ENCODE data around the gene GPATCH2. TPM values are rescaled to one million over a fixed set of nuclear protein-coding genes. Genes with fewer than 3 reads are reported as not detected.

Gene GPATCH2
- total RNA-seq, 2 experiments from 2014 or later: 6.0 to 6.6 TPM

GRCh38 chr1:217379336-217379735 is 251.6 kb downstream of the GPATCH2 start:
- no peak overlapping the region for H3K4me3 Mint-ChIP-seq

More at GRCh38 chr1:217379336-217379735, 251.6 kb downstream of the GPATCH2 start:
- no peaks in the 10 kb centered on the region for H3K4me1 Mint-ChIP-seq (ENCODE audit: low read depth)
- ATAC-seq (no peak), DNase-seq (no peak)
- TF ChIP-seq, protein P1, sequence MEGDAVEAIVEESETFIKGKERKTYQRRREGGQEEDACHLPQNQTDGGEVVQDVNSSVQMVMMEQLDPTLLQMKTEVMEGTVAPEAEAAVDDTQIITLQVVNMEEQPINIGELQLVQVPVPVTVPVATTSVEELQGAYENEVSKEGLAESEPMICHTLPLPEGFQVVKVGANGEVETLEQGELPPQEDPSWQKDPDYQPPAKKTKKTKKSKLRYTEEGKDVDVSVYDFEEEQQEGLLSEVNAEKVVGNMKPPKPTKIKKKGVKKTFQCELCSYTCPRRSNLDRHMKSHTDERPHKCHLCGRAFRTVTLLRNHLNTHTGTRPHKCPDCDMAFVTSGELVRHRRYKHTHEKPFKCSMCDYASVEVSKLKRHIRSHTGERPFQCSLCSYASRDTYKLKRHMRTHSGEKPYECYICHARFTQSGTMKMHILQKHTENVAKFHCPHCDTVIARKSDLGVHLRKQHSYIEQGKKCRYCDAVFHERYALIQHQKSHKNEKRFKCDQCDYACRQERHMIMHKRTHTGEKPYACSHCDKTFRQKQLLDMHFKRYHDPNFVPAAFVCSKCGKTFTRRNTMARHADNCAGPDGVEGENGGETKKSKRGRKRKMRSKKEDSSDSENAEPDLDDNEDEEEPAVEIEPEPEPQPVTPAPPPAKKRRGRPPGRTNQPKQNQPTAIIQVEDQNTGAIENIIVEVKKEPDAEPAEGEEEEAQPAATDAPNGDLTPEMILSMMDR (IDR thresholded peaks at IDR 0.05): no peak
- H3K27ac Mint-ChIP-seq: no peak overlapping the region
- CTCF ChIA-PET: no interaction called here
- POLR2A ChIA-PET: no interaction called here
- no peaks in the 10 kb centered on the region for H3K27me3 Mint-ChIP-seq
- peaks cover 2% of the 10 kb centered on the region for H3K9me3 Mint-ChIP-seq
- H3K36me3 Mint-ChIP-seq (ENCODE audit: low read depth): no peaks in the 10 kb centered on the region
- intact Hi-C loops (cut with micrococcal nuclease): no loop called here

Other genes with a start within 250 kb of the GPATCH2 start
- not detected for gene SPATA17, start 254 bp upstream of the GPATCH2 start, total RNA-seq